PC-3 (cell line): ENCODE results near the gene KAT6B. TPM values are rescaled to one million over a fixed set of nuclear protein-coding genes. Genes with fewer than 3 reads are reported as not detected.

ENCODE experiments used
- ATAC-seq: fragments of 200-7000 bp; cut with Tn5 transposase; 2 replicates; pipeline ENCODE4 v1.9.1; 2020; ENCODE audit warnings: mild to moderate bottlenecking, moderate library complexity
- BruUV-seq: library from RNA; stranded (reverse); fragments of 400-500 nt; replicated peaks from 2 replicates; lab custom pipeline; 2021; lab: Mats Ljungman, UMichigan
- CTCF ChIA-PET: fragments of 300-600 bp; sonication (Branson Sonifier 250); formaldehyde crosslinking; loops from one replicate; lab custom pipeline; 2022; ENCODE audit warnings: antibody characterized with exemption; lab: Charles Lee
- POLR2A ChIA-PET: fragments of 300-600 bp; sonication (Branson Sonifier 250); formaldehyde crosslinking; loops from one replicate; lab custom pipeline; 2022; ENCODE audit warnings: antibody characterized with exemption; ENCODE audit not compliant: unreplicated experiment; lab: Charles Lee
- DNase-seq: peaks from one replicate; pipeline ENCODE4 v3.0.0-alpha.2; 2015
- H2AFZ ChIP-seq: fragments of 300-600 bp; sonication (generic); 2 replicates; pipeline ENCODE4 v1.6.0; 2016; ENCODE audit warnings: antibody characterized with exemption, low read length
- H3F3A ChIP-seq: fragments of 300-600 bp; sonication (generic); one replicate; pipeline ENCODE4 v1.6.0; 2017; ENCODE audit warnings: antibody characterized with exemption, low read length, control low read depth, mild to moderate bottlenecking; ENCODE audit not compliant: unreplicated experiment
- H3K27ac ChIP-seq: fragments of 300-600 bp; sonication (generic); 2 replicates; pipeline ENCODE4 v1.5.1; 2016; ENCODE audit warnings: mild to moderate bottlenecking, low read length
- H3K27me3 ChIP-seq: fragments of 300-600 bp; sonication (generic); 2 replicates; pipeline ENCODE4 v1.6.1; 2016; ENCODE audit warnings: low read length, mixed read lengths
- H3K36me3 ChIP-seq: fragments of 300-600 bp; sonication (generic); 2 replicates; pipeline ENCODE4 v1.6.1; 2016; ENCODE audit warnings: low read depth, mixed run types, low read length, mixed read lengths
- H3K4me1 ChIP-seq: fragments of 300-600 bp; sonication (generic); 2 replicates; pipeline ENCODE4 v1.5.1; 2016; ENCODE audit warnings: low read length; ENCODE audit not compliant: insufficient read depth
- H3K4me2 ChIP-seq: fragments of 300-600 bp; sonication (generic); 2 replicates; pipeline ENCODE4 v1.6.0; 2016; ENCODE audit warnings: low read length
- H3K4me3 ChIP-seq: fragments of 300-600 bp; sonication (generic); 2 replicates; pipeline ENCODE4 v1.5.1; 2016; ENCODE audit warnings: mild to moderate bottlenecking, low read length, mixed read lengths
- H3K79me2 ChIP-seq: fragments of 300-600 bp; sonication (generic); 2 replicates; pipeline ENCODE4 v1.6.1; 2017; ENCODE audit warnings: low read length, mixed read lengths
- H3K9ac ChIP-seq: fragments of 300-600 bp; sonication (generic); 2 replicates; pipeline ENCODE4 v1.6.0; 2016; ENCODE audit warnings: mild to moderate bottlenecking, low read length
- H3K9me2 ChIP-seq: fragments of 300-600 bp; sonication (generic); replicated peaks from 2 replicates; pipeline ENCODE4 v1.6.1; 2016; ENCODE audit warnings: mixed run types, low read length, mixed read lengths
- H3K9me3 ChIP-seq: fragments of 300-600 bp; sonication (generic); 2 replicates; pipeline ENCODE4 v1.6.1; 2016; ENCODE audit warnings: low read length, mixed read lengths
- H4K20me1 ChIP-seq: fragments of 300-600 bp; sonication (generic); 2 replicates; pipeline ENCODE4 v1.6.1; 2016; ENCODE audit warnings: low read length, mixed read lengths
- EZH2 ChIP-seq: fragments of 300-600 bp; sonication (generic); IDR thresholded peaks from one replicate; pipeline ENCODE4 v1.6.1; 2017; ENCODE audit warnings: antibody characterized with exemption, mild to moderate bottlenecking, low read length; ENCODE audit not compliant: unreplicated experiment
- EZH2phosphoT487 ChIP-seq: fragments of 300-600 bp; sonication (generic); IDR thresholded peaks from 2 replicates; pipeline ENCODE4 v1.6.1; 2018; ENCODE audit warnings: mild to moderate bottlenecking, antibody characterized with exemption, low read length, borderline replicate concordance
- intact Hi-C: fragments of 100-400 bp; cut with micrococcal nuclease; formaldehyde crosslinking; loops from 2 replicates; pipeline ENCODE4 v1.9.0; 2023
- total RNA-seq: library from RNA; depleted of rRNA; stranded (reverse); fragments of >200 nt; gene quantifications from 2 replicates; pipeline ENCODE4 v1.2.3, GENCODE V29; 2014
- TF ChIP-seq, protein P1 (sequence below): fragments of 300-600 bp; sonication (generic); conservative IDR thresholded peaks from 2 replicates; pipeline ENCODE4 v1.5.1; 2017; ENCODE audit warnings: antibody characterized with exemption, low read depth, mild to moderate bottlenecking, low read length

The KAT6B gene
- total RNA-seq, 1 experiment from 2014 or later, result 94.5 TPM

DNA sequence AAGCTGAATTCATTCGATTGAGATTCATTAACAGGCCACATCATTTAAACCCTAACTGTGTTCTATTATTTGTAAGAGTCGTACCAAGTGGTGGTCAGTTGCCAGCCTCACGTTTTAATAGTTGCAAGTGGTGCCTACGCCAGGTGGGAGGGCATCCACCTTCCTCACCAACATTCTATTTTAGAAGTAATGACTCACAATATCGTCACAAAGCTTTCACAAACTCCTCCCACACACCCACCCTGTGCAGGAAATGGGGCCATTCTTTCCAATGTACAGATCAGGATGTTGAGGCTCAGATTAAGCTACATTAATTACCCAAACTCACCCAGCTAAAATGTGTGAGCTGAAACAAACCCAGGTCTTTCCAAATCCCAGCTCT is 207.7 kb downstream of the KAT6B start:
- Histone ChIP-seq H3K79me2 (no peaks in the 10 kb centered on the region), H3K9me2 (no peaks in the 10 kb centered on the region), H3F3A (no peaks in the 10 kb centered on the region), H3K36me3 (peaks cover 19% of the 10 kb centered on the region), H3K27me3 (no peaks in the 10 kb centered on the region), H3K4me2 (no peak overlapping the region), H4K20me1 (no peaks in the 10 kb centered on the region), H2AFZ (no peak overlapping the region), H3K4me1 (peaks cover 8% of the 10 kb centered on the region), H3K4me3 (no peak overlapping the region), H3K9me3 (no peaks in the 10 kb centered on the region), H3K27ac (no peak overlapping the region), H3K9ac (no peak overlapping the region)
- TF ChIP-seq EZH2, result no peak
- peak; percentile 23; the same call in 1 of the 2 replicates for ATAC-seq
- CTCF ChIA-PET, result interaction anchor here (0.5 to 1.0 kb wide), 4 partner anchors 14 to 1390 kb away, joined by 3 to 7 read pairs (median 6); partner anchors contain the start of gene COMTD1
- intact Hi-C loops, result no loop called here
- peak; percentile 76 for DNase-seq
- BruUV-seq, result no TSS peak
- POLR2A ChIA-PET, result interaction anchor here (0.6 kb wide), 1 partner anchor 350 kb away, joined by 4 read pairs; no protein-coding TSS in a partner anchor

DNA sequence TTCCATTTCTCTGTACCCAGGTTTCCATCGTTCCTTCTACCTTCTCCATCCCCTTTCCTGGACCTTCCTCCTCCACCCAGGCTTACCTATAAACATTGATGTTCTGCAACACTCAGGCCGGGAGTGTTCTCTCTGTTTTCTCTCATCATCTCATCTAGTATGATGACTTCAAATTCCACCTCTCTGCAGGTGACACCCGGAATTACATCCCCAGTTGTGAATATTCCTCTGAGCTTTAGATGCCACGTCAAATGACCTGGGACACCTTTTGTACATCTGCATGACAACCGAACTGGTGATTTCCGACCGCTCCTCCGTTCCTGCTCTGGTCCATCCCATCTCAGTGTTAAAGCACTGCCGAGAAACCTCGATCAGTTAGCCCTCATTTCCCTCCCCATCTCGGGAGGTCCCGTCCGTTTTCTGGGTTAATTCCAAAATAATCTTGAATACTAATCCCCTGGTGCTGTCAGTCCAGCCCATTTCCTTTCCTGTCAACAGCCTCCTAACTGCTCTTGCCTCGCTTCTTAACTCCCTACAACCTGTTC is 208.4 kb downstream of the KAT6B start:
- H3K27me3 ChIP-seq, result no peaks in the 10 kb centered on the region
- H3K9me3 ChIP-seq, result no peaks in the 10 kb centered on the region
- H3K36me3 ChIP-seq, result peaks cover 13% of the 10 kb centered on the region
- no peaks in the 10 kb centered on the region for H4K20me1 ChIP-seq
- H3K4me1 ChIP-seq, result peaks cover 8% of the 10 kb centered on the region
- H3K79me2 ChIP-seq, result no peaks in the 10 kb centered on the region
- no peak for ATAC-seq
- DNase-seq, result no peak
- H3K4me2 ChIP-seq, result no peak overlapping the region
- ChIA-PET POLR2A (interaction anchor here (0.6 kb wide), 1 partner anchor 351 kb away, joined by 4 read pairs; no protein-coding TSS in a partner anchor), CTCF (interaction anchor here (0.6 to 1.0 kb wide), 2 partner anchors 64 to 1391 kb away, joined by 3 to 6 read pairs; no protein-coding TSS in a partner anchor)
- no peak overlapping the region for H3K4me3 ChIP-seq
- no peak overlapping the region for H3K9ac ChIP-seq
- H3K27ac ChIP-seq, result no peak overlapping the region
- H2AFZ ChIP-seq, result no peak overlapping the region
- no peaks in the 10 kb centered on the region for H3K9me2 ChIP-seq
- TF ChIP-seq, protein P1, sequence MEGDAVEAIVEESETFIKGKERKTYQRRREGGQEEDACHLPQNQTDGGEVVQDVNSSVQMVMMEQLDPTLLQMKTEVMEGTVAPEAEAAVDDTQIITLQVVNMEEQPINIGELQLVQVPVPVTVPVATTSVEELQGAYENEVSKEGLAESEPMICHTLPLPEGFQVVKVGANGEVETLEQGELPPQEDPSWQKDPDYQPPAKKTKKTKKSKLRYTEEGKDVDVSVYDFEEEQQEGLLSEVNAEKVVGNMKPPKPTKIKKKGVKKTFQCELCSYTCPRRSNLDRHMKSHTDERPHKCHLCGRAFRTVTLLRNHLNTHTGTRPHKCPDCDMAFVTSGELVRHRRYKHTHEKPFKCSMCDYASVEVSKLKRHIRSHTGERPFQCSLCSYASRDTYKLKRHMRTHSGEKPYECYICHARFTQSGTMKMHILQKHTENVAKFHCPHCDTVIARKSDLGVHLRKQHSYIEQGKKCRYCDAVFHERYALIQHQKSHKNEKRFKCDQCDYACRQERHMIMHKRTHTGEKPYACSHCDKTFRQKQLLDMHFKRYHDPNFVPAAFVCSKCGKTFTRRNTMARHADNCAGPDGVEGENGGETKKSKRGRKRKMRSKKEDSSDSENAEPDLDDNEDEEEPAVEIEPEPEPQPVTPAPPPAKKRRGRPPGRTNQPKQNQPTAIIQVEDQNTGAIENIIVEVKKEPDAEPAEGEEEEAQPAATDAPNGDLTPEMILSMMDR, result peak; percentile 40
- TF ChIP-seq EZH2 (no peak), EZH2phosphoT487 (no peak)
- no peaks in the 10 kb centered on the region for H3F3A ChIP-seq
- intact Hi-C loops, result no loop called here
- BruUV-seq, result no TSS peak

DNA sequence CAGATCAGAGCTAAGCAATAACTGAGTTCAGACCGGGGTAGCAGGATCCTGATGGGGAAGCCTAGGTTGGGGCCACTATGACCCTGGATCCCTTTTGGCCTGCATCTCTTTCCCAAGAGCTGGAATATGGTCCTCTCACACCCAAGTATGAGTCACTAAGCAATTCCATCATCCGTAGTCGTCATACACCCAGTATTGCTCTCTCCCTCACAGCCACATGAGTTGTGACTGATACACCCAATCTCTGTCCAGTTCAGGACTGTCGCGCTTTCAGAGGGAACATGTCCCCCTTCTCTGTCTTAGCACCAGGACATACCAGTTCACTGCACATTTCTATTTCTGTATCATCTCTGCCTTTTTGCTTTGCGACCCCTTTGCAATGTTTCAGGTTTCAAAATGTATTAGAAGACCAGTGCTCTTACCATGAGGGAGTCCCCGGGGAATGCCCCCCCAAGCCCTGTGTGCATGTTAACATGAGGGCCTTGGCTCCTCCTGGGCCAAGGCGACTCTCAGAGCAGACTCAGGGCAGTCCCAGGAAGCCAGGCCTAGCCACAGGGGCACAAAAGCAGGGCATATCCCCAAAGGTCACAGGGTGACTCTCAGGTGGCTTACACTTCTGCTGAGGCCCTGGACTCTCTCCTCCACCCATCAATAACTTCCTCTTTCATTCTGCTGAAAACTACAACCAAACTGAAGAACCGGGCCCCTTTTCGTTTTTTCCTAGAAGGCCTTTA is 209.7 kb downstream of the KAT6B start:
- Histone ChIP-seq H3K9ac (no peak overlapping the region), H3K4me1 (peaks cover 8% of the 10 kb centered on the region), H2AFZ (no peak overlapping the region), H3K4me3 (no peak overlapping the region), H3K9me2 (no peaks in the 10 kb centered on the region), H3K27ac (no peak overlapping the region), H3F3A (no peaks in the 10 kb centered on the region), H3K27me3 (no peaks in the 10 kb centered on the region), H4K20me1 (no peaks in the 10 kb centered on the region), H3K79me2 (no peaks in the 10 kb centered on the region), H3K36me3 (no peaks in the 10 kb centered on the region; the same call in 1 of the 2 replicates), H3K9me3 (no peaks in the 10 kb centered on the region), H3K4me2 (no peak overlapping the region)
- BruUV-seq, result TSS peak; percentile 0
- DNase-seq (peak; percentile 74), ATAC-seq (peak; percentile 56)
- ChIA-PET POLR2A (interaction anchor here (0.7 kb wide), 1 partner anchor 99 kb away, joined by 3 read pairs; no protein-coding TSS in a partner anchor), CTCF (no interaction called here)
- TF ChIP-seq EZH2phosphoT487 (no peak), EZH2 (no peak)
- TF ChIP-seq, protein P1, result no peak
- intact Hi-C loops, result no loop called here
